GM19240 (cell line): ENCODE measurements around the gene ELOVL7.
"Not testable (repeated sequence)": the region's sequence is repeated elsewhere in the genome, so short reads cannot be mapped to it uniquely, and the experiment has no call there.

ENCODE experiments used
- DNase-seq: peaks from one replicate; pipeline ENCODE4 v3.0.0; 2011; ENCODE audit warnings: low spot score; ENCODE audit not compliant: insufficient read length

ELOVL7 gene

GRCh38 chr5:60843936-60844905, at the start of gene ELOVL7:
ELOVL7 (minus strand) TSS chr5:60844269; CDS start chr5:60787397, 56,872 bp downstream.
- peak; percentile 51 for DNase-seq

- no peak for DNase-seq
Observed at GRCh38 chr5:60893521-60893920, 49.5 kb upstream of the ELOVL7 start.

- DNase-seq: no peak
Observed at GRCh38 chr5:60891667-60892066, 47.6 kb upstream of the ELOVL7 start.

GRCh38 chr5:60888359-60889061, 44.4 kb upstream of the ELOVL7 start:
- no peak for DNase-seq

GRCh38 chr5:60887746-60888145, 43.7 kb upstream of the ELOVL7 start:
- DNase-seq: no peak

GRCh38 chr5:60887096-60887495, 43.0 kb upstream of the ELOVL7 start:
- no peak for DNase-seq

- DNase-seq: no peak
Observed at GRCh38 chr5:60886158-60886557, 42.1 kb upstream of the ELOVL7 start.

- DNase-seq: no peak
Observed at GRCh38 chr5:60883229-60883628, 39.2 kb upstream of the ELOVL7 start.

GRCh38 chr5:60872892-60873291, 28.8 kb upstream of the ELOVL7 start:
- no peak for DNase-seq

GRCh38 chr5:60870857-60871256, 26.8 kb upstream of the ELOVL7 start:
- no peak for DNase-seq

GRCh38 chr5:60860572-60860971, 16.5 kb upstream of the ELOVL7 start:
- not testable (repeated sequence) for DNase-seq

GRCh38 chr5:60856066-60856465, 12.0 kb upstream of the ELOVL7 start:
- DNase-seq: no peak

GRCh38 chr5:60852940-60853339, 8.9 kb upstream of the ELOVL7 start:
- DNase-seq: no peak

GRCh38 chr5:60852317-60852716, 8.2 kb upstream of the ELOVL7 start:
- DNase-seq: no peak

- DNase-seq: no peak
Observed at GRCh38 chr5:60851626-60852025, 7.6 kb upstream of the ELOVL7 start.

GRCh38 chr5:60846298-60846697, 2.2 kb upstream of the ELOVL7 start:
- no peak for DNase-seq

GRCh38 chr5:60843386-60843935, 608 bp downstream of the ELOVL7 start:
- DNase-seq: no peak

- DNase-seq: no peak
Observed at GRCh38 chr5:60842871-60843385, 1.1 kb downstream of the ELOVL7 start.

- DNase-seq: no peak
Observed at GRCh38 chr5:60841361-60841760, 2.7 kb downstream of the ELOVL7 start.

- DNase-seq: no peak
Observed at GRCh38 chr5:60836131-60836530, 7.9 kb downstream of the ELOVL7 start.

GRCh38 chr5:60835554-60835953, 8.5 kb downstream of the ELOVL7 start:
- DNase-seq: no peak

- DNase-seq: no peak
Observed at GRCh38 chr5:60833520-60833919, 10.5 kb downstream of the ELOVL7 start.
